ENCODE data around the gene PSMD9. TPM values are rescaled to one million over a fixed set of nuclear protein-coding genes. Genes with fewer than 3 reads are reported as not detected.
A peak's percentile ranks its signal among the peaks of the same experiment; 100 is the strongest.
"Not testable (repeated sequence)": the region's sequence is repeated elsewhere in the genome, so short reads cannot be mapped to it uniquely, and the experiment has no call there.

PSMD9 gene
- total RNA-seq, 1 donor = 57.9 TPM

GRCh38 chr12:121849211-121849610 is 39.4 kb upstream of the PSMD9 start:
- DNase-seq (ENCODE audit: low read depth) = no peak
- no peak overlapping the region for H3K4me3 ChIP-seq (ENCODE audit: low read depth, low read length)
- no peak for TF ChIP-seq CTCF (IDR thresholded peaks at IDR 0.05; ENCODE audit: insufficient read depth, low read length)

GRCh38 chr12:121849665-121850064 is 38.9 kb upstream of the PSMD9 start:
- TF ChIP-seq CTCF (IDR thresholded peaks at IDR 0.05; ENCODE audit: insufficient read depth, low read length) = no peak
- DNase-seq (ENCODE audit: low read depth) = no peak
- no peak overlapping the region for H3K4me3 ChIP-seq (ENCODE audit: low read depth, low read length)

- not testable (repeated sequence) for DNase-seq (ENCODE audit: low read depth); H3K4me3 ChIP-seq (ENCODE audit: low read depth, low read length)
Observed at GRCh38 chr12:121852392-121852791, 36.2 kb upstream of the PSMD9 start.

GRCh38 chr12:121857322-121858246 is 31.0 kb upstream of the PSMD9 start:
- DNase-seq (ENCODE audit: low read depth) = peak; percentile 13
- TF ChIP-seq CTCF (IDR thresholded peaks at IDR 0.05; ENCODE audit: insufficient read depth, low read length) = no peak
- no peak overlapping the region for H3K4me3 ChIP-seq (ENCODE audit: low read depth, low read length)

- no peak for TF ChIP-seq CTCF (IDR thresholded peaks at IDR 0.05; ENCODE audit: insufficient read depth, low read length)
- no peak for DNase-seq (ENCODE audit: low read depth)
- no peak overlapping the region for H3K4me3 ChIP-seq (ENCODE audit: low read depth, low read length)
Observed at GRCh38 chr12:121858318-121858661, 30.3 kb upstream of the PSMD9 start.

GRCh38 chr12:121858662-121859572 is 29.7 kb upstream of the PSMD9 start, which contains the start of gene HPD:
Gene HPD, minus strand, starts transcription at chr12:121858859. Its CDS starts 36 bp downstream, at chr12:121858823.
- H3K4me3 ChIP-seq (ENCODE audit: low read depth, low read length) = no peak within 1 kb of the TSS
- peak; percentile 95 for DNase-seq (ENCODE audit: low read depth)
- TF ChIP-seq CTCF (IDR thresholded peaks at IDR 0.05; ENCODE audit: insufficient read depth, low read length) = no peak

- no peak for DNase-seq (ENCODE audit: low read depth)
- TF ChIP-seq CTCF (IDR thresholded peaks at IDR 0.05; ENCODE audit: insufficient read depth, low read length) = no peak
- no peak overlapping the region for H3K4me3 ChIP-seq (ENCODE audit: low read depth, low read length)
Observed at GRCh38 chr12:121860257-121860656, 28.3 kb upstream of the PSMD9 start.

- H3K4me3 ChIP-seq (ENCODE audit: low read depth, low read length); DNase-seq (ENCODE audit: low read depth): not testable (repeated sequence)
Observed at GRCh38 chr12:121860699-121861098, 27.9 kb upstream of the PSMD9 start.
